GM21786 (cell line): ENCODE results near the gene CACNG4.

Source experiments
- ATAC-seq: cut with Tn5 transposase; IDR thresholded peaks from one replicate; pipeline ENCODE4 v1.9.1; 2021; ENCODE audit not compliant: unreplicated experiment

Gene CACNG4

GRCh38 chr17:66944351-66945146 is 20.0 kb upstream of the CACNG4 start:
- no peak for ATAC-seq

DNA sequence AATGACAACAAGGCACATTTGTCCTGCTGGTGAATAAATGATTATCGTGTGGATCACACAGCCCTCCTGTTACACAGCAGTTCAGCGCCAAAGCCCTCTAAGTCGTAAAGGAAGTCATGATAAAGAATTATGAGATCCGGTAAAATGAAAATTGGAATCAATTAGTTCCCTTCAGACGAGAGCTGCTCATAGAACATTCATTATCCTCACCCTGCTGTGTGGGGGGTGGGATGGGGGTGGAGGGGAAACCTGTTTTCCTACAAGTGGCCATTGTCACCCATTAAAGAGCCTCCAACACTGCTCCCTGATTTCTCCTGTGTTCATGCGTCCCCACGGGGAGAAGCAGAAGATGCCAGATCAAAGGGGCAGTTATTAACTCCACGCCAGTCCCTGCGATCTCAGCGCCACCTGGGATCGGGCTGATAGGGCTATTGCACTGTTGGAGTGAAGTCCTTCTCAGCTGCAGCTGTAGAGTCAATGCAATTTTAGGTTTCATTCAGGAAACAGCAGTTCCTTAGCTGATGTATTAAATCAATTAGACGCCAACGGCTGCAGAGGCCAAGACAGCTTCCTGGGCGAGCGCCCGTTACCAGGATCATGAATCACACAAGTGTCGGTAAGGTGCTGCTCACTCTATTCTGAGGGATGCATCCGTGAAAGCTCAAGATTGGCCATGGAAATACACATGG is 19.2 kb upstream of the CACNG4 start:
- ATAC-seq, result no peak

GRCh38 chr17:66946251-66946650 is 18.3 kb upstream of the CACNG4 start:
- no peak for ATAC-seq

DNA sequence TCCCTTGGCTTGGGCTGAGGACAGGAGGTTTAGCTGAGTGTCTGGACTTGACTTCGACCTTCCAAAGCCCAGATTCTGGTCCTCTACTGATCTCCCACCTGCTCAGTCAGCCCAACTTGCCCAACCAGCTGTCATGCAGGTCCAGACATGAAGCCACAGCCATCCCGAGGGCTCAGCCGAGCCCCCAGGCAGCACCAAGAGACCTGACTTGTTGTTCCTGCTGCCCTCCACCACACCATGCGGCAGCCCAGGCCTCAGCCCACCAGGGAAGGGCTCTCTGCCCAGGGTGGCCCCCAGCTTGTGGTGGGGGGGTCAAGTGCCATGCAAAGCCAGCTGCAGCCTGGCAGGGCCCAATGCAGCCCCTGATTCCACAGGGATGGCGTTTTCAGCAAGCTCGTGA is 17.2 kb upstream of the CACNG4 start:
- no peak for ATAC-seq

- no peak for ATAC-seq
These were observed 16.3 kb upstream of the CACNG4 start for GRCh38 chr17:66948061-66948750.

DNA sequence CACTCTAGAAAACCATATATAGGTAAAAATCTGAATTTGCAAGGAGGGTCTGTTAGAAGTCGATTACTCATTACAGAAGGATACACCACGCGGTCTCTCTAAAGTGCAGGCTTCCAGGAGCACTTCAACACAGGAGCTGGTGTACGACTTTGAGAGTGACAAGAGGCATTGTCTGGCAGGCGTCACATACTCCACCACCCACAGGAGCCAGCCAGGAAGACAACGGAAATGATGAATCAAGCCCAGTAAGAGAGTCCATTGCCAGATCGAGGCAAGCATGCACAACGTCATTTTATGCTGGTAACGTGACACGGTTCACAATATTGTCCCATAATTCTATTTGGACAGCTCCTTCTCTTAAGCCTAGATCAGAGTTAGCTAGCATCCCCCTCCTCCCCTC is 15.0 kb upstream of the CACNG4 start:
- ATAC-seq, result no peak

DNA sequence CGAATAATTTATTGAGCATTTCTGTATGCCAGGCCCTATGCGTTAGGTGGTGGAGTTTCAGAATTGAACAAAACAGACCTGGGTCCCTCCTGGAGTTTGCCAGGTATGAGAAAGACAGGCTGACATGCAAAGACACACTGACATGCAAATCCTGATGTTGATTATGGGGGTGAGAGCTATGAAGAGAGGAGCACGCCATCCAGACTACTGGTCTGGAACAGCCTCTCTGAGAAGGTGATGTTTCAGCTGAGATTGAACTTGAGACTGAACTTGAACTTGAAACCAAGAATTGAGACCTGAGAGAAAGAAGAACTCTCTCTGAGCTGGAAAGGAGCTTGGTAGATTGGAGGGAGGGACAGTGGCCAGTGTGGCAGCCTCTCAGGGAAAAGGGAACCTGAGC is 14.2 kb upstream of the CACNG4 start:
- no peak for ATAC-seq

GRCh38 chr17:66950886-66951604 is 13.5 kb upstream of the CACNG4 start:
- no peak for ATAC-seq

DNA sequence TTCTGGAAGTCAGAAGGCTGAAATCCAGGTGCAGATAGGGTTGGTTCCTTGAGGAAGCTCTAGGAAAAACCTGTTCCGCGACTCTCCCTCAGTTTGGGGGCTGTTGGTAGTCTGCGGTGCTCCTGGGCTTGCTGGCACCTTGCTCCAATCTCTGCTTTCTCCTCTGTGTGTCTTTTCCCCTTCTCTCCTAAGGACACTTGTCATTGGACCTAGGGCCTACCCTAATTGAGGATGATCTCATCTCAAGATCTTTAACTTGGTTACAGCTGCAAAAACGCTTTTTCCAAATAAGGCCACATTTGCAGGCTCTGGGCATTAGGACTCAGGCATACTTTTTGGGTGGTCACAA is 12.9 kb upstream of the CACNG4 start:
- ATAC-seq, result no peak

- no peak for ATAC-seq
These were observed 12.4 kb upstream of the CACNG4 start for GRCh38 chr17:66952031-66952524.

- no peak for ATAC-seq
These were observed 11.6 kb upstream of the CACNG4 start for GRCh38 chr17:66952681-66953629.

DNA sequence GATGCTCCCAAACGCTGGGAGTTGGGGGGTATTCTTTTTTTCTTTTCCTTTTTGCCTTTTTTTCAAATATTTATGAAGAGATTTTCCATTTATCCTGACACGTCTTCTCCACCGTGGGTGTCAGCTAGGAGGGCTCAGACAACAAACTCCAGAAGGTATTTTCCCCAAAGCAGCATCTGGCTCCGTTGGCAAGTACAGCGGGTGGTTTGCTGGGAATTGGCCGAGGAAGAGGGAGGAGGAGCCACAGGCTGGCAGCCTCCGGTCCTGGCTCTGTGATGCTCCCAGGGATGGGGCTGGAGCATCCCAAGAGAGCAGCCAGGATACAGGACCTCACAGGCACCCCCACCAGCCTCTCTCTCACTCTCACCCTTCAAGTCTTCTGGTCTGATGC is 10.9 kb upstream of the CACNG4 start:
- no peak for ATAC-seq

DNA sequence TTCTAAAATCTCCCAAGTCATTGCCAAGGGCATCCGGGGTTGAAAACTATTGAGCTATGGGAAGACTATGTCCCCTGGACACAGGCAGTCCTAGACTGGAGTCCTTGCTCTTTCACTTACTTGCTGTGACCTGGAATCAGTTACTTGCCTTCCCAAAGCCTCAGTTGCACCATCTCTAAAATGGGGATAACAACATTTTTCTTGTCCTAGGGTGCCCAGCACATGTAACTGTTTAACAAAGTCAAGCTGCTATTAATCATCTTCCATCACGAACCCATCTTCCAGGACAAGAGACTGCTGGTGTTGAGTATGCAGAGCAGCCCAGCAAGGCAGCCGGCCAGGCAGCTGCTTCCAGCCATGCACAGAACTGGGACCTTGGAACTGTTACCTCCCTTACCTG is 9.9 kb upstream of the CACNG4 start:
- no peak for ATAC-seq

DNA sequence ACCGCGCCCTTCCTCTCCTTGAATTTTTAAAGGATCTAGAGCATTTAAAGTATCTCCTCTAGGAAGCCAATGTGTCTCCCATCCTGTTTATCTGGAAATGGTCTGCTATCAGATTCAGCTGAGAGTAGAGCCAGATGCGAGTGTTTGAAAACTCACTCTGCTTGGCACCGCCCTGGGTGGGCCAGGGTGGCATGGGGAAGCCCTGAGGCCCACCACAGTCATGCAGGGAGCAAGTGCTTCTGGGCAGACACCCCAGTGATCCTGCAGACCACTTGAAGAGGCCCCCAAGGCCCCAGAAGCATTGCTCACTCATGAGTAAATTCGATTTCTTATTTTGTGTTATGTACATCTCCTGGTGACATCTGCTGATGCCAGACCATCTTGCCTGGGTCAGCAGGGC is 8.7 kb upstream of the CACNG4 start:
- ATAC-seq, result no peak

DNA sequence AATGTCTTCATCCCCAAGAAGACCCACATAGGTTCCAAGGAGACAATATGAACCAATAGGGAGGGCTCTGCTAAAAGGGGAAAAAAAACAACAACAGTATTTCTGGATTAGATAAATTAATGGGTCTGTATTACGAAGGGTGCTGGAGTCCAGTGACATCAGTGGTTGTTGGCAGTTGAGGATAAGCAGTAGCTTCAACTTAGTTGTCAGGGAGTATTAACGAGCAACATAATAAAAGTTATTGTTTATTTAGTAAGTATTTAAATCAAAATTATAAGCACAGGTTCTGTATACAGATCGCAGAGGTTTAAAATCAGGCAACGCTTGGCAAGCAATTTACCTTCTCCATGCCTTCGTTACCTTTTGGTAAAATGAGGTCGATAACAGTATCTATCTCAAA is 7.6 kb upstream of the CACNG4 start:
- ATAC-seq, result no peak

DNA sequence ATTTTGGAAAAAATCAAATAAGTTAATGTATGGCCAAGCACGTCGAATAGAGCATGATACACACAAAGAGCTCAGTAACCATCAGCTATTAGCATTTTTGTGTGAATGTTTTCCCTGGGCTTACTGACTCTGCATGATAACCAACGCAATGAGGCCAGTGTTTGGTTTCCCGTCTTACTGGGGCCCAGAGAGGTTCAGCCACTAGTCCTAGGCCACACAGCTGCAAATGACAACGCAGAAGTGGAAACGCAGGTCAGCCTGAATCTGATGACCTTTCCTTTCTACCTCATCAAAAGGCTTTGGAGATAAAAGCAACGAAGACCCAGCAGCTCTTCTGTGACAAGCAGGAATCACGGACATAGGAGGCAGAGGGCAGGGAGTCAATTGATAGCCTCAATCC is 7.2 kb upstream of the CACNG4 start:
- no peak for ATAC-seq

- ATAC-seq, result no peak
These were observed 6.4 kb upstream of the CACNG4 start for GRCh38 chr17:66957951-66958579.

DNA sequence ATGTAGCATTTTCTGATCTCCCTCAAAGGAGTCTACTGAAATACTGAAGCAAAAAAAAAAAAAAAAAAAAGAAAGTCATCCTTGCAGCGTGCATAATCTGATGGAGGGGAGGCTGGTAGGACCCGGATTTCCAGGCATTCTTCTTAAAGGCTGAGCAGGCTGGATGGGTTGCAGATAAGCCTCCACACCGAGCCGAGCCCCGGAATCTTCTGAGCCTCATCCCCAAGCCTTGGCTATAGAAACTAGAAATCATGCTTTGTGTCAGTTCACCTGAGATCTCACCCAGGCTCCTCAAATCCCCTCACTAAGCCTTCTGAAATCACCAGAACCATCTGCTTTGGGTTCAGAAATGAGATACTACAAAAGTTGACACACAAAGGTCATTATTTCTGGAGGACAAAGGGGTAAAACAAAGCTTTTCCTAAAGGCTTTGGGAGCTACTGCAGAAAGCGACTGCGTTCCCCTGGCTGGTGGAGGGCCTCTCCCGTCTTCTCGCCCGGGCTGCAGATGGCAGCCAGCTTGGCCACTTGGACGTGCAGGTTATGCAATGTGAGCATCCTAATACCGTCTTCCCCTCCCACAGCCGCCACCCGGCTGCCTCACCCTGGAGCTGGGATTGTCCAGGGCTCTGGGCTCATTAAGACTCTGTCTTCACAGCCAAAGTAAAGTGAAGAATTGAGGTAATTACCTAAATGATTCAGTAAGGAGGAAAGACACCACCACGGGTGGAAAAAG is 4.7 kb upstream of the CACNG4 start:
- ATAC-seq, result no peak

GRCh38 chr17:66960613-66961012 is 3.9 kb upstream of the CACNG4 start:
- no peak for ATAC-seq
